Renal cortex interstitium (tissue), 11 donors: ENCODE data around the gene MGP. TPM values are rescaled to one million over a fixed set of nuclear protein-coding genes. Genes with fewer than 3 reads are reported as not detected.

ENCODE experiments used
- DNase-seq, 11 donors: peaks; one replicate each; pipeline ENCODE4 v3.0.0-alpha.2; 2013; ENCODE audit warnings: low read depth in 9 of 11, low spot score in 4 of 11; ENCODE audit errors: extremely low read depth in 1 of 11
- polyA plus RNA-seq, 3 donors: library from polyadenylated mRNA; unstranded; fragments of 120-200 nt; gene quantifications; one replicate each; pipeline ENCODE4 v1.2.1, GENCODE V29; 2013; ENCODE audit not compliant: insufficient read length in 3 of 3

Gene MGP
- polyA plus RNA-seq, 3 donors: 40.5 to 56.9 (median 42.6) TPM

- no peak for DNase-seq
Observed at GRCh38 chr12:14843425-14843887, 42.2 kb downstream of the MGP start, which contains the start of gene ART4. Gene ART4 (minus strand): TSS chr12:14843526. CDS start chr12:14843113, 413 bp downstream.

GRCh38 chr12:14842315-14842714 is 43.3 kb downstream of the MGP start:
- DNase-seq: no peak

GRCh38 chr12:14841761-14842160 is 43.9 kb downstream of the MGP start:
- peak in 3 of 11 donors; percentile 20 to 29 (median 23) for DNase-seq

GRCh38 chr12:14840616-14841015 is 45.0 kb downstream of the MGP start:
- no peak for DNase-seq

GRCh38 chr12:14839262-14839661 is 46.4 kb downstream of the MGP start:
- DNase-seq: no peak

GRCh38 chr12:14836336-14837210 is 49.1 kb downstream of the MGP start:
- no peak for DNase-seq

GRCh38 chr12:14834509-14834908 is 51.1 kb downstream of the MGP start:
- no peak for DNase-seq

- no peak for DNase-seq
Observed at GRCh38 chr12:14833952-14834351, 51.7 kb downstream of the MGP start.

- no peak for DNase-seq
Observed at GRCh38 chr12:14833336-14833735, 52.3 kb downstream of the MGP start.

Other genes starting within 250 kb of the MGP start
- gene GUCY2C, start 189.3 kb downstream of the MGP start, polyA plus RNA-seq: under 1 TPM; 0.47 to 0.86 (median 0.51) TPM
- 100 to 1,000 TPM in 2 of 3 donors, 10 to 100 TPM in 1; 96.1 to 135 (median 114) TPM for gene WBP11, start 82.4 kb downstream of the MGP start, polyA plus RNA-seq
- gene C12orf60, start 82.2 kb downstream of the MGP start, polyA plus RNA-seq: 1 to 10 TPM; 4.4 to 5.3 (median 4.8) TPM
- 1 to 10 TPM; 2.2 to 2.7 (median 2.3) TPM for gene SMCO3, start 71.7 kb downstream of the MGP start, polyA plus RNA-seq
- gene ART4, start 42.3 kb downstream of the MGP start, polyA plus RNA-seq: under 1 TPM; 0.21 to 0.34 (median 0.22) TPM
- gene ERP27, start 52.7 kb upstream of the MGP start, polyA plus RNA-seq: 10 to 100 TPM; 25.0 to 33.9 (median 26.3) TPM
- 10 to 100 TPM; 51.0 to 60.0 (median 53.3) TPM for gene ARHGDIB, start 75.7 kb upstream of the MGP start, polyA plus RNA-seq
- not detected for gene PDE6H, start 87.2 kb upstream of the MGP start, polyA plus RNA-seq